HG02623 (cell line): ENCODE data around the gene ZNF648.
"Not testable (repeated sequence)": the region's sequence is repeated elsewhere in the genome, so short reads cannot be mapped to it uniquely, and the experiment has no call there.

Experiments used
- ATAC-seq: cut with Tn5 transposase; IDR thresholded peaks from one replicate; pipeline ENCODE4 v1.9.1; 2021; ENCODE audit warnings: moderate library complexity; ENCODE audit not compliant: unreplicated experiment

Gene ZNF648

DNA sequence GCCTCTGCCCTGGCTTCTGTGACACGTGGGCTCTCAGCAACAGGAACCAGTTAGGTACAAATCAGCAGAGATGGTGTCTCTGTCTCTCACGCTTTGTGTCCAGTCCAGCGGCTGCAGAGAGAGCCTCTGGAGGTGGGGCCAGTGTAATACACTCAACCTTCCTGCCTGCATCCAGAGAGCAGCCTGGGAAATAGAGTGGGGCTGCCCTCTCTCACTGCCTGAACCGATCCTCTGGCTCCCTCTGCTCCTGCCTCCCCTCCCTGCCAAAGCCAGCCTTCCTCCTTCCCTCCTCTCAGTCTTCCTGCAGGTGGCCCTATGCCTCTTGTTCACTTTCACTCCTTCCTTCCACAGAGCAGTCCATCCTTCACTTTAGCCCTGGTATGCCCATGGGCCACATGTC is at the start of gene ZNF648:
ZNF648 (minus strand) TSS at position 119 of the 400 bp plus-strand sequence. CDS start 3,702 bp downstream, outside the sequence.
- ATAC-seq = no peak

DNA sequence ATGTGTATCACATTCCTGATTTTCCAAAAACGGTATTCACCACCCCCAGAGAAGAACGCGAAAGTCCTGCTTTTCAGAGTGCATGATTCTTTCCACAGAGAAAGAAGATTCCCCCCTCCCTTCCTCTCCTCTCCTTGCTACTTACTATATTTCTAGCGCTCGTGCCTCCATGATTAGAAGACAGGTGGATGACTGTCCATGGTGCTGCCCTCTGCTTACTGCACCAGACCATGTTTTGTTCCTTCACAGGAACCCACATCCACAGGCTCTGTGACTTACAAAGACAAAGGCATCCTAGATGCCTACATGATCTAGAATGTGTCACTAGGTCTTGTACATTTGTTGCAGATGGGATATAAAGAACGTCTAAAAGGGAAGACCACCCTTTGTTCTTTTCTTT is 49.1 kb upstream of the ZNF648 start:
- no peak for ATAC-seq

- no peak for ATAC-seq
Observed at GRCh38 chr1:182109771-182110170, 48.3 kb upstream of the ZNF648 start.

DNA sequence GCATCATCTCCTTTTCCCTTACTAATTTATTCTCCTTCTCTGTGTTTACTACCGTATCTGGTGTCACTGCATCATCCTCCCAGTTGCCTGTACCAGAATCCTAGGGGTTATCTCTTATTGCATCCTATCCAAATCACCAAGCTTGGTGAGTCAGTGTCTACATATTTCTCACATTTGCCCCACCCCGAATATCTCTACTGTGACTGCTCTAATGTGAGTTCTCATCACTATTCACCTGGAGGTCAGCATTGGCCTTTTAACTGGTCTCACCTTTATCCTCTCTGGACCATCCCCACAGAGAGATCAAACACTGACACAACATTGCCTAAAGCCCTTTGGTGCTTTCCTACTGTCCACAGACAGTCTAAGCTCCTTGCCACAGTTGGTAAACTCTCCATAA is 45.7 kb upstream of the ZNF648 start:
- ATAC-seq = no peak

- no peak for ATAC-seq
Observed at GRCh38 chr1:182102043-182102416, 40.5 kb upstream of the ZNF648 start.

- ATAC-seq = no peak
Observed at GRCh38 chr1:182101415-182102042, 40.0 kb upstream of the ZNF648 start.

GRCh38 chr1:182098301-182098700 is 36.8 kb upstream of the ZNF648 start:
- no peak for ATAC-seq

GRCh38 chr1:182095946-182096345 is 34.4 kb upstream of the ZNF648 start:
- ATAC-seq = no peak

DNA sequence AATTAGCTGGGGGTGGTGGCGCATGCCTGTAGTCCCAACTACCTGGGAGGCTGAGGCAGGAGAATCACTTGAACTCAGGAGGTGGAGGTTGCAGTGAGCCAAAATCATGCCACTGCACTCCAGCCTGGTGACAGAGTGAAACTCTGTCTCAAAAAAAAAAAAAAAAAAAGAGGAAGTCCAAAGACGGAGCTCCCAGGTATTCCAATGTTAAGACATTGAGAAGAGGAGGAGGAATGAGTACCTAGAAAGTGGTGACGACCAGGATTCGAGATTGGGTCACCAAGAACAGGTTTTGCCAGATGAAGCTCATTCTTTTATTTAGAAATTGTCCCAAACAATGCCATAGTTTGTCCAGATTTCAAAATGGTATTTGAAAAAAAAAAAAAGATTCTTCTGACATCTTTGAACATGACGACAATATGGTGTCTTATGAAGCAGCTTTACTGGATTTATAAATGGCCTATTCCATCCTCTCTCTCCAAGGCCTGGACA is 33.0 kb upstream of the ZNF648 start:
- not testable (repeated sequence) for ATAC-seq

DNA sequence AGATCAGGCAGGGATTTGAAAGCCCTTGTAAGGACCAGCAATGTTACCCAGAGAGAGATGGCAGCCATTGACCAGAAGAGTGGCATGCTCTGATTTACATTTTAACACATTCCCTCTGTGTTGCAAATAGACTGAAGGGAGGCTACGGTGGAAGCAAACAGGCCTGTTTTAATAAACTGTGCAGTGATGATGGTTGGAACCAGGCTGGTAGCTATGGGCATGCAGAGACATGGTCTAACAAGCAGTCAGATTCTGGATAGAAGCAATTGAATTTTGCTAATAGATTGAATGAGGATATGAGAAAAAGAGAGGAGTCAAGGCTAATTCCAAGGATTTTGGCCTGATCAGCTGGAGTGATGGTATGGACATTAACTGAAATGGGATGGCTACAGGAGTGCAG is 32.3 kb upstream of the ZNF648 start:
- no peak for ATAC-seq

GRCh38 chr1:182092336-182092735 is 30.8 kb upstream of the ZNF648 start:
- no peak for ATAC-seq

DNA sequence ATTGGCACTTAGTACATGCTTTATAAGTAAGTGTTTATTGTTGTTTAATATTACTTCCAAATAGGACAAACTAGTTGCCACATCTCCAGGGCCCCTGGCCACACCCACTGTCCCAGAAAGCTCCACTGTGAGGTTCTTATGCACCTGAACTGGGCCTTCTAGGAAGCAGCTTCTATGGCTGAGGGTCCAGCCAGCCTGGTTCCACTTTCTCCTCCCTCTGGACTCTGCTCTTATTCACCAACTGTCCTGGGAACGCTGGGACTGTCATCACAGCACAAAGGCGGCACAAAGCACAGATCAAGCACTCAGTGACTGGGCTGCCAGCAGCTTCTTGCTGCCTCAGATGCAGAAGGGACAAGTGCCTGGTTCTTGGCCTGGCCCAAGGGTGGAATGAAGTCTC is 29.6 kb upstream of the ZNF648 start:
- ATAC-seq = no peak

- no peak for ATAC-seq
Observed at GRCh38 chr1:182087719-182088350, 26.3 kb upstream of the ZNF648 start.

- ATAC-seq = no peak
Observed at GRCh38 chr1:182087304-182087703, 25.8 kb upstream of the ZNF648 start.

GRCh38 chr1:182086620-182087019 is 25.1 kb upstream of the ZNF648 start:
- ATAC-seq = no peak

DNA sequence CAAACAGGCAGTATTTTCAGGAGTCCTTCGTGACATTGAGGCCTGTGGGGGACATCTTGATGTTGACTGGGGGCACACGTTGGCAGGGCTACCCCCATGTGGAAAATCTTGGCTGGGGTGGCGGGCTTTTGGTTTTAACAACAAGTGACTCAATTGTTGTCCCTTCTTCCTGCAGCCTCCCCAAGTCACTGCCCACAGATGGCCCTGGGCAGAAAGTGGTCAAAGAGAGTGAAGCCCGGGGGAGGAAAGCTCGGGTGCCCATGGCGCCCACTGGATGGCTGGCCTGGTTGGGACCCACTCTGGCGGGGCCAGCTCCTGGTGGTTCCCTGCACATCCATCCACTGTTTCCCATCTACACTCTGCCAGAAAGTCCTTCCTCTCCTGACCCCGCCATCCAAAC is 24.6 kb upstream of the ZNF648 start:
- no peak for ATAC-seq

- no peak for ATAC-seq
Observed at GRCh38 chr1:182085726-182086125, 24.2 kb upstream of the ZNF648 start.

DNA sequence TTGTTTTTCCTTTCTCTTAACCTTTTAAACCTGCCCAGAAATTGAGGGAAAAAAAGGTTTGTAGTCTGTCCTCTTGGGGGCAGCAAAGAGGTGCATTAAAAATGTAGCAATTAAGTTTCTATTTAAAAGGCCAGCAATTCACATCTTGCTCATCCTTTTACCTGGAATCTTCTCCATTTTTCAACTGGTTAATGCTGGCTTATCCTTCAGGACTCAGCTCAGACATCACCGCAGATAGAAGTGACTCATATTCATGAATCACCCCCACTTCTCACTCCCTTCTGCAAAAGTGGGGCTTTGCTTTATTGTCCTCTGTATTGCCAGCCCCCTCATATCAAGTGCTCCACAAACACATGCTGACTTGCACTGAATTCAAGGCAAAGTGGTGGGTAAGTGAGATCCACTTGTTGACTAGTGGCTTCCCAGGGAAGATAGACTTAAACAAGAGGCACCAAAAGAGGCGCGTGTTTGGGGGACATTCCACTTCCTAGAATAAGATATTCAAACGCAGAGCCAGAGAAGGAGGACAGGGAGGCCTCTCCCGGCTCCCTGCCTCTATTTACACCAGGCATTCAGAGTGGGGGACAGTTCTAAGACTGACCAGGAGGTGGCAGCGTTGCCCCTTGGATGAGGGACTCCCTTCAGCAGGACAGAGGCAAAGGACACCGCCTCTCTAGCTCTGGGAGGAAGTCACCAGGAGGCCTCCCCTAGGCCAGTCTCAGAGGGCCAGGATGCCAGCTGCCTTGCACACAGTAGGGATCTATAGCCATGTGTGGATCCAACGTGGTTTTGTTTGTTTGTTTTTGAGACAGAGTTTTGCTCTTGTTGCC is 23.2 kb upstream of the ZNF648 start:
- peak; percentile 62 for ATAC-seq

DNA sequence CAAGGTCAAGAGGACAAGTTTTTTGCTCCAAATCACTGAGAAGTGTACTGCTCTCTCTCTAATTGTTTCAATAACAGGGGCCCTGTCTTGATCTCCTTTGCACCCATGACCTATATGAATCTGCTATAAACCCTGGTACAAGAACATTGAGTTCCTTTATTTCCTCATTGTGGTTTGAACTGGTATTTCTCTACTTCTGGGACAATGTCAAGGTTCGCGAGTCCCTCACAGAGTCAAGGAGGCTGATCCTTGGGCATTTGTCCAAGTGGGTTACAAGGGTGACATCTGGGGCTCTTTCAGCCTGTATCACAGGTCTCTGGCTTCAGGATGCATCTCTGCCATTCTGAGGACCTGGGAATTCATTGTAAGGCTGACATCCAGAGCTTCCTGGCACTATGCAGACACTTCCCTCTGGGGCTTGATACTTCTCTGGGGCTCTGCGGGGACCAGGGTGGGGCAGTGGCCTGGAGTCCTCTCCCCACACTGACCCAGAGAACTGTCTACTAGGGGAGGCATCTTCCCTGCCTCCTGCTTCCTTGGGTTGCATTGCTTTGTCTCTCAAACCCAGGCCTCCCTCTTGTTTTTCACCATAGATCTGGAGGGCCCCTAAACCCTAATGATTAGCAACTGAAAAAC is 22.5 kb upstream of the ZNF648 start:
- ATAC-seq = no peak

- no peak for ATAC-seq
Observed at GRCh38 chr1:182080955-182081582, 19.6 kb upstream of the ZNF648 start.

DNA sequence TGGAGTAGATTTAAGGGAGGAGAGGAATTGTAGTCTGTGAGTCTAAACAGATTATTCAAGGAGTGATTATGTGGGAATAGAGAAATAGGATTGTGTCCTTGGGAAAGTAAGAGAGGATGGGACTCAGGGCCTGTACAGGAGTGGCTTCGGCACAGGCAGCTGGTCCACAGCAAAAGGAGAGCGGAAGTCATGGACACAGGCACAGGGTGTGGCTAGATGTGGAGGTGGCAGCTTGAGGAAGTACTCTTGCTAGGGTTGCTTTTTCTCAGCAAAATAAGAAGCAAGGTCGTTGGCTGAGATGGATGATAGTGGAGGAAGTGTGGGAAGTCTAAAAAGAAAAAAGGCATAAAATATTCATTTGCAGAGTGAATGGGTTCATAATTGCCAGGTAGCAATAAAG is 18.5 kb upstream of the ZNF648 start:
- no peak for ATAC-seq
